Endothelial cell of umbilical vein (primary cell): ENCODE results near the gene C17orf107. TPM values are rescaled to one million over a fixed set of nuclear protein-coding genes. Genes with fewer than 3 reads are reported as not detected.

Experiments used
- BruUV-seq: library from RNA; stranded (reverse); fragments of 400-500 nt; replicated peaks from 2 replicates; lab custom pipeline; 2021; lab: Mats Ljungman, UMichigan
- CTCF ChIA-PET: fragments of 300-600, 350-600 bp; sonication (Branson Sonifier 250); formaldehyde crosslinking; loops from one replicate; lab custom pipeline; 2021; ENCODE audit warnings: antibody characterized with exemption, inconsistent platforms; lab: Charles Lee
- POLR2A ChIA-PET: fragments of 300-600, 350-600 bp; sonication (Branson Sonifier 250); formaldehyde crosslinking; loops from one replicate; lab custom pipeline; 2021; ENCODE audit warnings: antibody characterized with exemption, inconsistent platforms; lab: Charles Lee
- DNase-seq: peaks from one replicate; pipeline ENCODE4 v3.0.0-alpha.2; 2011; ENCODE audit warnings: low read depth, low spot score
- FAIRE-seq: peaks from 2 replicates; lab custom pipeline; 2011; peaks lifted over from hg19 to GRCh38; lab: Jason Lieb, UNC
- H2AFZ ChIP-seq: 2 replicates; pipeline ENCODE4 v1.6.0; 2012; ENCODE audit warnings: low read depth, low read length, control low read depth, inconsistent platforms
- H3K27ac ChIP-seq: 2 replicates; pipeline ENCODE4 v1.5.1; 2011; ENCODE audit warnings: low read depth, mild to moderate bottlenecking, control low read depth, low read length, moderate library complexity; ENCODE audit not compliant: insufficient read depth
- H3K27me3 ChIP-seq, 2 experiments: 2 replicates each; pipeline versions ENCODE4 v1.6.0 to v1.6.1; 2011; ENCODE audit warnings: low read length in 2 of 2, mixed read lengths in 1 of 2; ENCODE audit not compliant: control insufficient read depth in 2 of 2, insufficient read depth in 2 of 2
- H3K36me3 ChIP-seq, 2 experiments: 2 replicates in 1 of 2; 3 replicates in 1 of 2; pipeline ENCODE4 v1.5.1; 2011; ENCODE audit warnings: low read length in 2 of 2, mild to moderate bottlenecking in 1 of 2, moderate library complexity in 1 of 2; ENCODE audit not compliant: control insufficient read depth in 2 of 2, insufficient read depth in 2 of 2; ENCODE audit errors: extremely low read depth in 1 of 2
- H3K4me1 ChIP-seq: 3 replicates; pipeline ENCODE4 v1.5.1; 2011; ENCODE audit warnings: mild to moderate bottlenecking, low read length; ENCODE audit not compliant: control insufficient read depth, insufficient read depth; ENCODE audit errors: extremely low read depth
- H3K4me2 ChIP-seq: 2 replicates; pipeline ENCODE4 v1.6.1; 2011; ENCODE audit warnings: low read length, control low read depth, mixed read lengths; ENCODE audit not compliant: insufficient read depth
- H3K4me3 ChIP-seq, 3 experiments: fragments of 200-600 bp in 1 of 3; sonication (generic), shearing (Covaris generic) in 1 of 3; replicated peaks in 1 of 3; 2 replicates each; pipeline ENCODE4 v1.5.1; 2011 to 2016; ENCODE audit warnings: control low read depth in 3 of 3, low read length in 3 of 3, mild to moderate bottlenecking in 2 of 3, inconsistent platforms in 1 of 3, low read depth in 1 of 3, moderate library complexity in 1 of 3; ENCODE audit not compliant: insufficient read depth in 1 of 3
- H3K79me2 ChIP-seq: 2 replicates; pipeline ENCODE4 v1.6.0; 2012; ENCODE audit warnings: low read length, inconsistent platforms; ENCODE audit not compliant: control insufficient read depth, insufficient read depth
- H3K9ac ChIP-seq: replicated peaks from 2 replicates; pipeline ENCODE3; 2011; ENCODE audit warnings: low read length, control low read depth; ENCODE audit not compliant: insufficient read depth; ENCODE audit errors: extremely low read depth
- H3K9me1 ChIP-seq: replicated peaks from 3 replicates; pipeline ENCODE4 v1.6.0; 2011; ENCODE audit warnings: mild to moderate bottlenecking, low read length; ENCODE audit not compliant: control insufficient read depth, insufficient read depth; ENCODE audit errors: extremely low read depth
- H3K9me3 ChIP-seq: replicated peaks from 2 replicates; pipeline ENCODE4 v1.5.1; 2012; ENCODE audit warnings: low read length, inconsistent platforms; ENCODE audit not compliant: control insufficient read depth, insufficient read depth
- H4K20me1 ChIP-seq: replicated peaks from 2 replicates; pipeline ENCODE3; 2011; ENCODE audit warnings: mild to moderate bottlenecking, low read length; ENCODE audit not compliant: control insufficient read depth, insufficient read depth; ENCODE audit errors: extremely low read depth
- FOS ChIP-seq: IDR thresholded peaks from 2 replicates; pipeline ENCODE4 v1.6.1; 2011; ENCODE audit warnings: mild to moderate bottlenecking, low read length, moderate library complexity, borderline replicate concordance; ENCODE audit not compliant: insufficient read depth
- POLR2AphosphoS5 ChIP-seq: IDR thresholded peaks from 2 replicates; pipeline ENCODE4 v1.6.1; 2012; ENCODE audit warnings: low read depth, mild to moderate bottlenecking, control low read depth, low read length, moderate library complexity; ENCODE audit not compliant: insufficient read depth
- dilution Hi-C: fragments of 300-500 bp; cut with MboI; formaldehyde crosslinking; loops from one replicate; pipeline ENCODE4 v1.15.0; 2019; ENCODE audit warnings: low sequenced_read_pairs; ENCODE audit not compliant: extremely low pct_ligation_motif_present
- intact Hi-C: fragments of 100-400 bp; cut with micrococcal nuclease; formaldehyde crosslinking; loops from one replicate; pipeline ENCODE4 v1.10.0; 2022
- polyA plus RNA-seq, 4 experiments: library from polyadenylated mRNA; depleted of rRNA in 3 of 4; stranded (reverse) in 3 of 4; unstranded in 1 of 4; fragments of >200 nt; gene quantifications; 2 replicates each; pipeline versions ENCODE4 v1.2.1 to v1.2.3, GENCODE V29; 2011 to 2012; ENCODE audit warnings: missing spikeins in 1 of 4
- total RNA-seq: library from RNA; stranded (reverse); gene quantifications from 2 replicates; pipeline ENCODE4 v1.2.3, GENCODE V29; 2021
- TF ChIP-seq, protein P1 (sequence below), 2 donors: IDR thresholded peaks; 1 replicate in 1 of 2; 2 replicates in 1 of 2; pipeline ENCODE4 v1.5.1; 2011; ENCODE audit warnings: low read length in 2 of 2, mild to moderate bottlenecking in 2 of 2, moderate library complexity in 2 of 2, control low read depth in 1 of 2, inconsistent platforms in 1 of 2, low read depth in 1 of 2; ENCODE audit not compliant: insufficient read depth in 1 of 2; ENCODE audit errors: extremely low read depth in 1 of 2

Gene C17orf107
- total and polyA plus RNA-seq, 2 donors (not counting 3 experiments of a cell fraction or from before 2014, with no cell fraction given) = 0.68 to 1.0 TPM

DNA sequence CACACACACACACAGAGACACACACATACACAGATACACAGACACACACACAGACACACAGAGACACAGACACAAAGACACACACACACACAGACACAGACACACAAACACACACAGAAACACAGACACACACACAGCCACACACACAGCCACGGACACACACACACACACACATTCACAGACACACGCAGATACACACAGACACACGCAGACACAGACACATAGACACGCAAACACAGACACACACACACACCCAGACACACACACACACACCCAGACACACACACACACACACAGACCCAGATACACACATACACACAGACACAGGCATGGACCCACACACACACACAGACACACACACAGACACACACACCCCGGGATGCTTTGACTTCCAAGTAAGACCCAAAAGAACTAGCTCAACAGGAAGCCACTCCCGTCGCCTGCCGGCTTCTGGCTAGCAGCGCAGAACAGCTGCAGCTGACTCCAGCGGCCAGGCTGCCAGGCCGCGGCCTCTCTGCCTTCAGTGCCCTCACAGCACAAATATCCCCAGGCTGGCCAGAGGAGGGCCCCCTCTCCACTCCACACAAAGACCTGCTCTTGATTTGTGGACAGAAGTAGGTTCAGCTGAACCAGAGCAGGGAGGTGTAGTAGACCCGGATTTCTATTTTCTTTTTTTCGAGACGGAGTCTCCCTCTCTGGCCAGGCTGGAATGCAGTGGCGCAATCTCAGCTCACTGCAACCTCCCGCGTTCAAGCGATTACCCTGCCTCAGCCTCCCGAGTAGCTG, 9.6 kb downstream of the C17orf107 start:
- dilution Hi-C loops (no loop called here), intact Hi-C loops (loop anchor here (1.0 to 2.0 kb wide), 5 partner anchors 30 to 153 kb away; partner anchors contain the start of genes CAMTA2, PFN1 and SPAG7)
- Histone ChIP-seq H3K27me3 (no peaks in the 10 kb centered on the region), H3K4me3 (no peak overlapping the region), H3K9ac (no peak overlapping the region), H3K36me3 (no peaks in the 10 kb centered on the region), H3K27ac (no peak overlapping the region), H2AFZ (peak overlapping the region; percentile 73), H3K4me1 (no peaks in the 10 kb centered on the region), H3K9me1 (no peaks in the 10 kb centered on the region), H3K9me3 (no peaks in the 10 kb centered on the region), H3K4me2 (no peak overlapping the region), H4K20me1 (no peaks in the 10 kb centered on the region), H3K79me2 (no peaks in the 10 kb centered on the region)
- TF ChIP-seq POLR2AphosphoS5 (peak; percentile 58), FOS (no peak)
- TF ChIP-seq, protein P1, sequence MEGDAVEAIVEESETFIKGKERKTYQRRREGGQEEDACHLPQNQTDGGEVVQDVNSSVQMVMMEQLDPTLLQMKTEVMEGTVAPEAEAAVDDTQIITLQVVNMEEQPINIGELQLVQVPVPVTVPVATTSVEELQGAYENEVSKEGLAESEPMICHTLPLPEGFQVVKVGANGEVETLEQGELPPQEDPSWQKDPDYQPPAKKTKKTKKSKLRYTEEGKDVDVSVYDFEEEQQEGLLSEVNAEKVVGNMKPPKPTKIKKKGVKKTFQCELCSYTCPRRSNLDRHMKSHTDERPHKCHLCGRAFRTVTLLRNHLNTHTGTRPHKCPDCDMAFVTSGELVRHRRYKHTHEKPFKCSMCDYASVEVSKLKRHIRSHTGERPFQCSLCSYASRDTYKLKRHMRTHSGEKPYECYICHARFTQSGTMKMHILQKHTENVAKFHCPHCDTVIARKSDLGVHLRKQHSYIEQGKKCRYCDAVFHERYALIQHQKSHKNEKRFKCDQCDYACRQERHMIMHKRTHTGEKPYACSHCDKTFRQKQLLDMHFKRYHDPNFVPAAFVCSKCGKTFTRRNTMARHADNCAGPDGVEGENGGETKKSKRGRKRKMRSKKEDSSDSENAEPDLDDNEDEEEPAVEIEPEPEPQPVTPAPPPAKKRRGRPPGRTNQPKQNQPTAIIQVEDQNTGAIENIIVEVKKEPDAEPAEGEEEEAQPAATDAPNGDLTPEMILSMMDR (IDR thresholded peaks at IDR 0.05; ENCODE audit: extremely low read depth in 1 of 2, insufficient read depth in 1 of 2, low read depth in 1 of 2, low read length in 2 of 2) = peak; percentile 89
- BruUV-seq = no TSS peak
- CTCF ChIA-PET = interaction anchor here (0.6 to 3.1 kb wide), 43 partner anchors 9 to 341 kb away, joined by 3 to 71 read pairs (median 6); partner anchors contain the start of genes ARRB2, C17orf107, CAMTA2 and ENO3
- POLR2A ChIA-PET = interaction anchor here (0.8 to 1.5 kb wide), 4 partner anchors 31 to 112 kb away, joined by 3 to 10 read pairs (median 4); partner anchors contain the start of genes RNF167, SLC25A11 and SPAG7
- DNase-seq = peak; percentile 95
- peak; percentile 97 for FAIRE-seq
